HG03439 (cell line): ENCODE measurements around the gene ST6GALNAC2.
"Not testable (repeated sequence)": the region's sequence is repeated elsewhere in the genome, so short reads cannot be mapped to it uniquely, and the experiment has no call there.

Experiments used
- ATAC-seq: cut with Tn5 transposase; IDR thresholded peaks from one replicate; pipeline ENCODE4 v1.9.1; 2021; ENCODE audit warnings: mild to moderate bottlenecking, moderate library complexity; ENCODE audit not compliant: unreplicated experiment

Gene ST6GALNAC2

GRCh38 chr17:76530095-76530723 lies 55.5 kb downstream of the ST6GALNAC2 start:
- no peak for ATAC-seq

GRCh38 chr17:76529224-76530094 lies 56.2 kb downstream of the ST6GALNAC2 start:
- no peak for ATAC-seq

GRCh38 chr17:76528528-76529223 lies 57.0 kb downstream of the ST6GALNAC2 start:
- ATAC-seq: no peak

- no peak for ATAC-seq
Measured at GRCh38 chr17:76528156-76528527, 57.5 kb downstream of the ST6GALNAC2 start.

GRCh38 chr17:76527430-76528111 lies 58.1 kb downstream of the ST6GALNAC2 start:
- no peak for ATAC-seq

GRCh38 chr17:76527016-76527415 lies 58.6 kb downstream of the ST6GALNAC2 start:
- ATAC-seq: not testable (repeated sequence)

- ATAC-seq: not testable (repeated sequence)
Measured at GRCh38 chr17:76525513-76525833, 60.2 kb downstream of the ST6GALNAC2 start.

GRCh38 chr17:76524598-76525512 lies 60.8 kb downstream of the ST6GALNAC2 start:
- no peak for ATAC-seq

GRCh38 chr17:76523084-76524037 lies 62.3 kb downstream of the ST6GALNAC2 start:
- ATAC-seq: peak; percentile 60

GRCh38 chr17:76521683-76522082 lies 64.0 kb downstream of the ST6GALNAC2 start:
- not testable (repeated sequence) for ATAC-seq

GRCh38 chr17:76521262-76521661 lies 64.4 kb downstream of the ST6GALNAC2 start:
- no peak for ATAC-seq

- no peak for ATAC-seq
Measured at GRCh38 chr17:76519048-76519966, 66.4 kb downstream of the ST6GALNAC2 start.

GRCh38 chr17:76517638-76518038 lies 68.0 kb downstream of the ST6GALNAC2 start:
- ATAC-seq: no peak
